Tibial nerve (tissue), 4 donors: ENCODE data around the gene NEU2.

Experiments
- CTCF ChIP-seq, 5 experiments: fragments of 200-600 bp in 3 of 5; fragments of 450-650 bp in 2 of 5; sonication (generic) in 3 of 5; IDR thresholded peaks; one replicate each; pipeline ENCODE4 v1.5.1; 2016 to 2019; ENCODE audit warnings: antibody characterized with exemption in 5 of 5, mild to moderate bottlenecking in 3 of 5, moderate library complexity in 2 of 5
- EP300 ChIP-seq, 2 donors: sonication (generic); formaldehyde crosslinking; IDR thresholded peaks; one replicate each; pipeline ENCODE4 v1.6.1; 2017; ENCODE audit warnings: antibody characterized with exemption in 2 of 2, mild to moderate bottlenecking in 1 of 2
- POLR2A ChIP-seq, 2 donors: fragments of 450-650 bp; IDR thresholded peaks; one replicate each; pipeline ENCODE4 v1.6.1; 2017; ENCODE audit warnings: antibody characterized with exemption in 2 of 2, mild to moderate bottlenecking in 2 of 2, moderate library complexity in 2 of 2

GRCh38 chr2:233015019-233015645 lies 17.3 kb upstream of the NEU2 start:
- TF ChIP-seq CTCF (IDR thresholded peaks at IDR 0.05) (no peak), POLR2A (IDR thresholded peaks at IDR 0.05) (no peak), EP300 (IDR thresholded peaks at IDR 0.05) (no peak)
